Occipital lobe (tissue), 2 donors: ENCODE measurements around the gene HK1. TPM values are rescaled to one million over a fixed set of nuclear protein-coding genes. Genes with fewer than 3 reads are reported as not detected.
"Not testable (repeated sequence)": the region's sequence is repeated elsewhere in the genome, so short reads cannot be mapped to it uniquely, and the experiment has no call there.

Experiments used
- DNase-seq: peaks from one replicate; lab custom pipeline; 2025; lab: John Stamatoyannopoulos, UW
- total RNA-seq: library from RNA; depleted of rRNA; stranded (reverse); fragments of >200 nt; gene quantifications from one replicate; pipeline ENCODE4 v1.2.3, GENCODE V29; 2014

Gene HK1
- total RNA-seq, 1 donor from 2014 or later: 98.4 TPM

DNA sequence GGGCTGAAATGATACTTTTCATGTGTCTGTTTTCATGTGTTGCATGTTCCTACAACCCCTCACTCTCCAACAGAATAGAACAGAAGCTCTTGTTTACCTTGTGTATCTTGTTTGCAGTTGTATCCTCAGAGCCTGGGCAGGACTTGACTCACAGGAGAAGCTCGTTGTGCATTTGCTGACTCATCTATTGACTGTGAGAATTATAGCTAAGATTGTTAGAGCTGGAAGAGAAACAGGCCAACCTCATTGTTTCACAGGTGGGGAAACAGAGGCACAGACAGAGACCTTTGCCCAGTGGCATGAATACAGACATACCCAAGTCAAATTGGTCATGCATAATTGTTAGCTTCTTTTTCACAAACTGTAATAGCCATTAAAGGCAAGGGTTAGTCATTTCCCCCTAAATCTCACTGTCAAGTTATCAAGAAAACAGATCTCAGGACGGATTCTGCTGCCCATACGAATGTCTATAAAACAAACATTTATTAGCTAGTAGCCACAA lies 168.4 kb downstream of the HK1 start:
- DNase-seq: no peak

DNA sequence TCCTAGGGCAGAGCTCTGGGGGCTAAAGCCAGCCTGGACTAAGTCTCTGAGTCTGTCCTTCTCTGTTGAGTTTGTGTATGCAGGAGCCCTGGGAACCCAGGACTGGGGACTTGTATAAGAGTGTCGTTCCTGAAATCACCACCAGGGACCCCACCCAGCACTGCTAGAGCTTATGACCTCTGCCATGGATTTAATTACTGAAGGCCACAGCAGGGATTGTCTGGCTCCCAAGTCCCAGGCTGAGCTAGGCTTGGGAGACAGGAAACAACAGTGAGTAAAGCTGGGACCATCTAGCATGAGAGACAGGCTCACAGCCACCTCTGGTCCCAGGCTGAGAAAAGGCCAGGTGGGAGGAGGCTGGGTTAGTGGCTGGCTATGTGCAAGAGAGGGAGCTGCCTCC lies 171.5 kb downstream of the HK1 start:
- DNase-seq: peak; percentile 26

DNA sequence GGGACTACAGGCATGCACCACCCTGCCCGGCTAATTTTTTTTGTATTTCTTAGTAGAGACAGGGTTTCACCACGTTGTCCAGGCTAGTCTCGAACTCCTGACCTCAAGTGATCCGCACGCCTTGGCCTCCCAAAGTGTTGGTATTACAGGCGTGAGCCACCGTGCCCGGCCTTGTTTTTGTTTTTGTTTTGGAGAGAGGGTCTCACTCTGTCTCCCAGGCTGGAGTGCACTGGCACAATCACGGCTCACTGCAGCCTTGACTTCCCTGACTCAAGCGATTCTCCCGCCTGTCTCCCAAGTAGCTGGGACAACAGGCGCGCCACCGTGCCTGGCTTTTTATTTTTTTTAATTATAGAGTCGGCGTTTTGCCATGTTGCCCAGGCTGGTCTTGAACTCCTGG lies 172.1 kb downstream of the HK1 start:
- not testable (repeated sequence) for DNase-seq

DNA sequence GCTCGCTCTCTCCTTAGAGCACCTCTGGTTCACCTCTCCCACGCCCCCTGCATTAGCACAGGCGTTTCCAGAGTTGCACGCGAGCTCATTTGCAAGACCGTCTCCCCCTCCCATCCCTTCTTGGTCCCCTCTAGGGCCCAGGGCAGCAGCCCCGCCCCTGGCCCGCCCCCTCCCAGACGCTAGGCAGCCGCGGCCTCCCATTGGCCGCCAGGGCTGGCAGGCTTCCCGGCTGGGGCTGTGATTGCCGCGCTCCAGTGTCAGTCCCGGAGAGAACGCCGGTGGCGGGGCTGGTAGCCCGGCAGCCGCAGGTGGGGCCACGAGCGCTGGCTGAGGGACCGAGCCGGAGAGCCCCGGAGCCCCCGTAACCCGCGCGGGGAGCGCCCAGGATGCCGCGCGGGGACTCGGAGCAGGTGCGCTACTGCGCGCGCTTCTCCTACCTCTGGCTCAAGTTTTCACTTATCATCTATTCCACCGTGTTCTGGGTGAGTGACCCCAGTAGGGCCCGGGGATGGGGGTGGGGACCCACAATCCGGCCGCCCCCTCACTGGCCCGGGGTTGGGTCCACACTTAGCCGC lies 173.0 kb downstream of the HK1 start, which contains the start of gene TSPAN15:
TSS of gene TSPAN15 (plus strand) at position 257 of the 575 bp plus-strand sequence. CDS start at position 387, 130 bp downstream.
- peak; percentile 91 for DNase-seq

Other genes starting within 250 kb of the HK1 start
- 24.8 TPM for gene SRGN, start 190.4 kb upstream of the HK1 start, total RNA-seq
- 56.6 TPM for gene VPS26A, start 154.3 kb upstream of the HK1 start, total RNA-seq
- 32.8 TPM for gene SUPV3L1, start 98.3 kb upstream of the HK1 start, total RNA-seq
- gene HKDC1, start 58.2 kb upstream of the HK1 start, total RNA-seq: 2.3 TPM
- 0.47 TPM for gene TACR2, start 138.4 kb downstream of the HK1 start, total RNA-seq
- 3.1 TPM for gene TSPAN15, start 173.0 kb downstream of the HK1 start, total RNA-seq